Measurements from ENCODE around the gene PRB3. TPM values are rescaled to one million over a fixed set of nuclear protein-coding genes. Genes with fewer than 3 reads are reported as not detected.

The PRB3 gene
- polyA plus RNA-seq, 1 donor (not counting 4 experiments of a cell fraction or from before 2014, with no cell fraction given) = not detected

DNA sequence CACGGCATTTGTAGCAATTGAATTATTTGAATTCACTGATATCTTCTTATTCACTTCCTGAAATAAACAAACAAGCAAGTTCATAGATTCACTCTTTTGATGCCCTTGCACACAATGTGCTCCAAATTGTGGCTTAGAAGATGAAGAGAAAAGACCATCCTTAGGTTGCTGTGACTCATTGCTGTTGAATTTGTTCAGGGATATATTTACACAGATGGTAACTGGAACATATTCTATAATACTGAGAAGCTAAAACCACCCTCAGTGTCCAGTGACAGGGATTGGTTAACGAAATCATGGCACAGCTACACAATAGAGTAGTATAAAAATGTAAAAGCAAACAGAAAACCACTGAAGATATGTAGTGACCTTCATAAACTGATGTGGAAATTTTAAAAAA lies 37.6 kb upstream of the PRB3 start:
- Histone ChIP-seq H2AFZ (ENCODE audit: control insufficient read depth, low read length) (no peak overlapping the region), H3K9ac (ENCODE audit: control insufficient read depth, extremely low read depth, insufficient read depth, low read length) (no peak overlapping the region), H3K9me1 (ENCODE audit: control insufficient read depth, extremely low read depth, insufficient read depth, low read length) (no peaks in the 10 kb centered on the region), H4K20me1 (ENCODE audit: control insufficient read depth, extremely low read depth, insufficient read depth, low read length) (no peaks in the 10 kb centered on the region), H3K4me1 (ENCODE audit: control insufficient read depth, extremely low read depth, insufficient read depth, low read length) (no peaks in the 10 kb centered on the region), H3K27me3 (ENCODE audit: control insufficient read depth, extremely low read depth, insufficient read depth, low read length) (no peaks in the 10 kb centered on the region), H3K36me3 (ENCODE audit: control insufficient read depth in 2 of 2, extremely low read depth in 1 of 2, insufficient read depth in 2 of 2, low read length in 2 of 2) (no peaks in the 10 kb centered on the region), H3K4me3 (ENCODE audit: control insufficient read depth in 2 of 3, extremely low read depth in 1 of 3, insufficient read depth in 2 of 3, low read depth in 1 of 3, low read length in 3 of 3) (no peak overlapping the region), H3K4me2 (ENCODE audit: control insufficient read depth, extremely low read depth, insufficient read depth, low read depth, low read length) (no peak overlapping the region), H3K27ac (ENCODE audit: control insufficient read depth, insufficient read depth, low read length) (no peak overlapping the region), H3K9me3 (ENCODE audit: control insufficient read depth, low read depth, low read length) (no peaks in the 10 kb centered on the region), H3K79me2 (ENCODE audit: control insufficient read depth, insufficient read depth, low read length) (no peaks in the 10 kb centered on the region)
- TF ChIP-seq CTCF (optimal IDR thresholded peaks at IDR 0.05 in 1 of 3, IDR thresholded peaks at IDR 0.05 in 1 of 3, conservative IDR thresholded peaks at IDR 0.05 in 1 of 3; ENCODE audit: extremely low read depth in 1 of 3, insufficient read depth in 2 of 3, low read length in 3 of 3) (no peak), EZH2 (IDR thresholded peaks at IDR 0.05; ENCODE audit: low read length) (no peak)
- dilution Hi-C loops (cut with MboI; ENCODE audit: extremely low pct_ligation_motif_present, low sequenced_read_pairs) = no loop called here
- DNase-seq (ENCODE audit: low read depth, low spot score) = no peak
- FAIRE-seq = no peak

DNA sequence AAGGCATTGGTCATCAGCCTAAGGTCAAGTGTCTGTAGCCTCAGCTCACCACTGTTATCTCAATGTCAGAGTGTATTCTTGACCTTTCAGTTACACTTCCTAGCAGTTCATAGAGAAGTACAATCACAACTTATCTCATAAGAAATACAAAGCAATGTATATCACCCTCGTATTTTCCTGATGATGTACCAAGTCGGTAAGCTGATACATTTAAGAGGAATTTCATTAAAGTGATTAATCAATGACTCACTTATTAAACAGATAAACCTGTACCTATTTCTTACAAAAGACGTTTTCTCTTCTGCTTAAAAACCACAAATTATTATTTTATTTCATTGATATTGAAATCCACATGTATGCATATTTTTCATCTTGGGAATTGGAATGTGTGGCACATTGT lies 3.9 kb upstream of the PRB3 start:
- DNase-seq (ENCODE audit: low read depth, low spot score) = no peak
- FAIRE-seq = no peak
- Histone ChIP-seq H3K4me1 (ENCODE audit: control insufficient read depth, extremely low read depth, insufficient read depth, low read length) (no peaks in the 10 kb centered on the region), H4K20me1 (ENCODE audit: control insufficient read depth, extremely low read depth, insufficient read depth, low read length) (no peaks in the 10 kb centered on the region), H3K27me3 (ENCODE audit: control insufficient read depth, extremely low read depth, insufficient read depth, low read length) (no peaks in the 10 kb centered on the region), H3K79me2 (ENCODE audit: control insufficient read depth, insufficient read depth, low read length) (no peaks in the 10 kb centered on the region), H3K36me3 (ENCODE audit: control insufficient read depth in 2 of 2, extremely low read depth in 1 of 2, insufficient read depth in 2 of 2, low read length in 2 of 2) (no peaks in the 10 kb centered on the region), H3K27ac (ENCODE audit: control insufficient read depth, insufficient read depth, low read length) (no peak overlapping the region), H3K4me2 (ENCODE audit: control insufficient read depth, extremely low read depth, insufficient read depth, low read depth, low read length) (no peak overlapping the region), H3K9me3 (ENCODE audit: control insufficient read depth, low read depth, low read length) (no peaks in the 10 kb centered on the region), H2AFZ (ENCODE audit: control insufficient read depth, low read length) (no peak overlapping the region), H3K9me1 (ENCODE audit: control insufficient read depth, extremely low read depth, insufficient read depth, low read length) (no peaks in the 10 kb centered on the region), H3K4me3 (ENCODE audit: control insufficient read depth in 2 of 3, extremely low read depth in 1 of 3, insufficient read depth in 2 of 3, low read depth in 1 of 3, low read length in 3 of 3) (no peak overlapping the region), H3K9ac (ENCODE audit: control insufficient read depth, extremely low read depth, insufficient read depth, low read length) (no peak overlapping the region)
- dilution Hi-C loops (cut with MboI; ENCODE audit: extremely low pct_ligation_motif_present, low sequenced_read_pairs) = no loop called here
- TF ChIP-seq CTCF (optimal IDR thresholded peaks at IDR 0.05 in 1 of 3, IDR thresholded peaks at IDR 0.05 in 1 of 3, conservative IDR thresholded peaks at IDR 0.05 in 1 of 3; ENCODE audit: extremely low read depth in 1 of 3, insufficient read depth in 2 of 3, low read length in 3 of 3) (no peak), EZH2 (IDR thresholded peaks at IDR 0.05; ENCODE audit: low read length) (no peak)
